Progenitor cell of endocrine pancreas (in vitro differentiated cells): ENCODE data around the gene IPCEF1. TPM values are rescaled to one million over a fixed set of nuclear protein-coding genes. Genes with fewer than 3 reads are reported as not detected.

Experiments
- DNase-seq: peaks from one replicate; pipeline ENCODE4 v3.0.0; 2021; ENCODE audit warnings: low spot score; ENCODE audit not compliant: unreplicated experiment
- H3K27ac Mint-ChIP-seq: 2 replicates; pipeline ENCODE4 v1.8.0; 2021; ENCODE audit warnings: mild to moderate bottlenecking, moderate library complexity, mixed read lengths
- H3K27me3 Mint-ChIP-seq: 2 replicates; pipeline ENCODE4 v1.8.0; 2021; ENCODE audit warnings: mixed read lengths
- H3K36me3 Mint-ChIP-seq: 2 replicates; pipeline ENCODE4 v1.8.0; 2022; ENCODE audit warnings: mixed read lengths; ENCODE audit not compliant: insufficient read depth
- H3K4me1 Mint-ChIP-seq: 2 replicates; pipeline ENCODE4 v1.8.0; 2021; ENCODE audit warnings: low read depth, mixed read lengths
- H3K4me3 Mint-ChIP-seq: 2 replicates; pipeline ENCODE4 v1.8.0; 2021; ENCODE audit warnings: low read depth, mild to moderate bottlenecking, moderate library complexity, mixed read lengths
- H3K9me3 Mint-ChIP-seq: 2 replicates; pipeline ENCODE4 v1.8.0; 2021; ENCODE audit warnings: low read depth, mixed read lengths
- CTCF ChIP-seq: fragments of 200-600 bp; sonication (generic); IDR thresholded peaks from one replicate; pipeline ENCODE4 v1.5.0; 2021; ENCODE audit warnings: antibody characterized with exemption, mild to moderate bottlenecking; ENCODE audit not compliant: unreplicated experiment
- total RNA-seq: library from RNA; stranded (reverse); gene quantifications from 2 replicates; pipeline ENCODE4 v1.2.1, GENCODE V29; 2021

IPCEF1 gene
- total RNA-seq, 1 donor from 2014 or later, result 0.77 TPM

- no peak for DNase-seq
- TF ChIP-seq CTCF, result no peak
- no peak overlapping the region for H3K27ac Mint-ChIP-seq
- H3K4me3 Mint-ChIP-seq, result no peak overlapping the region
- H3K4me1 Mint-ChIP-seq, result peaks cover 11% of the 10 kb centered on the region
- H3K9me3 Mint-ChIP-seq, result no peaks in the 10 kb centered on the region
- H3K27me3 Mint-ChIP-seq, result no peaks in the 10 kb centered on the region
- H3K36me3 Mint-ChIP-seq, result no peaks in the 10 kb centered on the region
Observed at GRCh38 chr6:154377726-154378125, 21.1 kb upstream of the IPCEF1 start.

- H3K9me3 Mint-ChIP-seq, result no peaks in the 10 kb centered on the region
- H3K27ac Mint-ChIP-seq, result no peak overlapping the region
- H3K36me3 Mint-ChIP-seq, result no peaks in the 10 kb centered on the region
- H3K27me3 Mint-ChIP-seq, result no peaks in the 10 kb centered on the region
- DNase-seq, result no peak
- TF ChIP-seq CTCF, result no peak
- H3K4me1 Mint-ChIP-seq, result peaks cover 15% of the 10 kb centered on the region
- no peak overlapping the region for H3K4me3 Mint-ChIP-seq
Observed at GRCh38 chr6:154373971-154374370, 17.4 kb upstream of the IPCEF1 start.

- no peak for DNase-seq
- Mint-ChIP-seq H3K4me1 (peaks cover 8% of the 10 kb centered on the region), H3K36me3 (no peaks in the 10 kb centered on the region), H3K9me3 (no peaks in the 10 kb centered on the region), H3K27ac (no peak overlapping the region), H3K27me3 (no peaks in the 10 kb centered on the region), H3K4me3 (no peak overlapping the region)
- TF ChIP-seq CTCF, result no peak
Observed at GRCh38 chr6:154371281-154371680, 14.7 kb upstream of the IPCEF1 start.

- H3K36me3 Mint-ChIP-seq, result no peaks in the 10 kb centered on the region
- no peak overlapping the region for H3K4me3 Mint-ChIP-seq
- DNase-seq, result no peak
- peaks cover 2% of the 10 kb centered on the region for H3K9me3 Mint-ChIP-seq
- TF ChIP-seq CTCF, result peak; percentile 45
- no peaks in the 10 kb centered on the region for H3K27me3 Mint-ChIP-seq
- H3K27ac Mint-ChIP-seq, result no peak overlapping the region
- peaks cover 8% of the 10 kb centered on the region for H3K4me1 Mint-ChIP-seq
Observed at GRCh38 chr6:154370545-154370944, 13.9 kb upstream of the IPCEF1 start.

- TF ChIP-seq CTCF, result no peak
- Mint-ChIP-seq H3K4me1 (peaks cover 8% of the 10 kb centered on the region), H3K4me3 (no peak overlapping the region), H3K36me3 (no peaks in the 10 kb centered on the region), H3K27ac (no peak overlapping the region), H3K27me3 (no peaks in the 10 kb centered on the region), H3K9me3 (peaks cover 3% of the 10 kb centered on the region)
- no peak for DNase-seq
Observed at GRCh38 chr6:154367839-154368695, 11.5 kb upstream of the IPCEF1 start.
